ENCODE results near the gene TCERG1L.

DNA sequence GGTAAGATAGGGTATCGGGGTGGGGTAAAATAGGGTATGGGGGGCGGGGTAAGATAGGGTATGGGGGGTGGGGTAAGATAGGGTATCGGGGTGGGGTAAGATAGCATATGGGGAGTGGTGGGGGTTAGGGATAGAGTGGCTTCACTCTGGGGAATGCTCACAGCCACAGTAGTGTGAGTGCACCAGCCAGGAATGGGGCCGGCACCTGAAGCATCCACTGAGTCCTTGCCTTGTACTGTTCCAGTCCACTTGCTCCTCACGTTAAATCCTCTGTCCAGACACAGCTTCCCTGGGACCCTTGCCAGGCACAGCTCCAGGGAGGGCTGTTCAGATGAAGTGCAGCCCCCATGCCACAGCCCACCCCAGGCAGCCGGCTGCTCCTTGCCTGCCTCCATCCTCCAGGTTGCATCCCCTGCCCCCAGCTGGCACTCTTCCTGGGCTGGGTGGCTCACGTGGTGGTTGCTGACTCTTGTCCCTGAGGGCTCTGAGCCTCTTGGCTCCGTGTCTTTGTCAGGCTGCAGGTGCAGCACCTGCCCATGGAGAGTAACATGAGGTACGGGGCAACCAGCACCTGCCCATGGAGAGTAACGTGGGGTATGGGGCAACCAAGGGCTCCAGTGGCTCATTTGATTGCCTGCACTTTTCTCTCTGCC lies 268.4 kb downstream of the TCERG1L start:
- TF ChIP-seq, protein P1, sequence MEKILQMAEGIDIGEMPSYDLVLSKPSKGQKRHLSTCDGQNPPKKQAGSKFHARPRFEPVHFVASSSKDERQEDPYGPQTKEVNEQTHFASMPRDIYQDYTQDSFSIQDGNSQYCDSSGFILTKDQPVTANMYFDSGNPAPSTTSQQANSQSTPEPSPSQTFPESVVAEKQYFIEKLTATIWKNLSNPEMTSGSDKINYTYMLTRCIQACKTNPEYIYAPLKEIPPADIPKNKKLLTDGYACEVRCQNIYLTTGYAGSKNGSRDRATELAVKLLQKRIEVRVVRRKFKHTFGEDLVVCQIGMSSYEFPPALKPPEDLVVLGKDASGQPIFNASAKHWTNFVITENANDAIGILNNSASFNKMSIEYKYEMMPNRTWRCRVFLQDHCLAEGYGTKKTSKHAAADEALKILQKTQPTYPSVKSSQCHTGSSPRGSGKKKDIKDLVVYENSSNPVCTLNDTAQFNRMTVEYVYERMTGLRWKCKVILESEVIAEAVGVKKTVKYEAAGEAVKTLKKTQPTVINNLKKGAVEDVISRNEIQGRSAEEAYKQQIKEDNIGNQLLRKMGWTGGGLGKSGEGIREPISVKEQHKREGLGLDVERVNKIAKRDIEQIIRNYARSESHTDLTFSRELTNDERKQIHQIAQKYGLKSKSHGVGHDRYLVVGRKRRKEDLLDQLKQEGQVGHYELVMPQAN (IDR thresholded peaks at IDR 0.05; ENCODE audit: borderline replicate concordance) = no peak
- no peak for TF ChIP-seq MYC (IDR thresholded peaks at IDR 0.05; ENCODE audit: low read depth, low read length)
- no peak for TF ChIP-seq MYC (CRISPR knock-in tag; IDR thresholded peaks at IDR 0.05; ENCODE audit: borderline replicate concordance, low read depth)
- TF ChIP-seq, protein P2, sequence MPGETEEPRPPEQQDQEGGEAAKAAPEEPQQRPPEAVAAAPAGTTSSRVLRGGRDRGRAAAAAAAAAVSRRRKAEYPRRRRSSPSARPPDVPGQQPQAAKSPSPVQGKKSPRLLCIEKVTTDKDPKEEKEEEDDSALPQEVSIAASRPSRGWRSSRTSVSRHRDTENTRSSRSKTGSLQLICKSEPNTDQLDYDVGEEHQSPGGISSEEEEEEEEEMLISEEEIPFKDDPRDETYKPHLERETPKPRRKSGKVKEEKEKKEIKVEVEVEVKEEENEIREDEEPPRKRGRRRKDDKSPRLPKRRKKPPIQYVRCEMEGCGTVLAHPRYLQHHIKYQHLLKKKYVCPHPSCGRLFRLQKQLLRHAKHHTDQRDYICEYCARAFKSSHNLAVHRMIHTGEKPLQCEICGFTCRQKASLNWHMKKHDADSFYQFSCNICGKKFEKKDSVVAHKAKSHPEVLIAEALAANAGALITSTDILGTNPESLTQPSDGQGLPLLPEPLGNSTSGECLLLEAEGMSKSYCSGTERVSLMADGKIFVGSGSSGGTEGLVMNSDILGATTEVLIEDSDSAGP (CRISPR knock-in tag; IDR thresholded peaks at IDR 0.05) = no peak
- TF ChIP-seq, protein P3, sequence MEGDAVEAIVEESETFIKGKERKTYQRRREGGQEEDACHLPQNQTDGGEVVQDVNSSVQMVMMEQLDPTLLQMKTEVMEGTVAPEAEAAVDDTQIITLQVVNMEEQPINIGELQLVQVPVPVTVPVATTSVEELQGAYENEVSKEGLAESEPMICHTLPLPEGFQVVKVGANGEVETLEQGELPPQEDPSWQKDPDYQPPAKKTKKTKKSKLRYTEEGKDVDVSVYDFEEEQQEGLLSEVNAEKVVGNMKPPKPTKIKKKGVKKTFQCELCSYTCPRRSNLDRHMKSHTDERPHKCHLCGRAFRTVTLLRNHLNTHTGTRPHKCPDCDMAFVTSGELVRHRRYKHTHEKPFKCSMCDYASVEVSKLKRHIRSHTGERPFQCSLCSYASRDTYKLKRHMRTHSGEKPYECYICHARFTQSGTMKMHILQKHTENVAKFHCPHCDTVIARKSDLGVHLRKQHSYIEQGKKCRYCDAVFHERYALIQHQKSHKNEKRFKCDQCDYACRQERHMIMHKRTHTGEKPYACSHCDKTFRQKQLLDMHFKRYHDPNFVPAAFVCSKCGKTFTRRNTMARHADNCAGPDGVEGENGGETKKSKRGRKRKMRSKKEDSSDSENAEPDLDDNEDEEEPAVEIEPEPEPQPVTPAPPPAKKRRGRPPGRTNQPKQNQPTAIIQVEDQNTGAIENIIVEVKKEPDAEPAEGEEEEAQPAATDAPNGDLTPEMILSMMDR (IDR thresholded peaks at IDR 0.05 in 2 of 3, conservative IDR thresholded peaks at IDR 0.05 in 1 of 3; ENCODE audit: insufficient read depth in 2 of 3, low read depth in 1 of 3, low read length in 3 of 3) = no peak
- TF ChIP-seq, protein P4, sequence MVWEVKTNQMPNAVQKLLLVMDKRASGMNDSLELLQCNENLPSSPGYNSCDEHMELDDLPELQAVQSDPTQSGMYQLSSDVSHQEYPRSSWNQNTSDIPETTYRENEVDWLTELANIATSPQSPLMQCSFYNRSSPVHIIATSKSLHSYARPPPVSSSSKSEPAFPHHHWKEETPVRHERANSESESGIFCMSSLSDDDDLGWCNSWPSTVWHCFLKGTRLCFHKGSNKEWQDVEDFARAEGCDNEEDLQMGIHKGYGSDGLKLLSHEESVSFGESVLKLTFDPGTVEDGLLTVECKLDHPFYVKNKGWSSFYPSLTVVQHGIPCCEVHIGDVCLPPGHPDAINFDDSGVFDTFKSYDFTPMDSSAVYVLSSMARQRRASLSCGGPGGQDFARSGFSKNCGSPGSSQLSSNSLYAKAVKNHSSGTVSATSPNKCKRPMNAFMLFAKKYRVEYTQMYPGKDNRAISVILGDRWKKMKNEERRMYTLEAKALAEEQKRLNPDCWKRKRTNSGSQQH (CRISPR knock-in tag; IDR thresholded peaks at IDR 0.05) = no peak
- TF ChIP-seq ZNF253 (CRISPR knock-in tag; conservative IDR thresholded peaks at IDR 0.05) = no peak
- no peak for TF ChIP-seq SMC3 (conservative IDR thresholded peaks at IDR 0.05; ENCODE audit: insufficient read depth, low read depth, low read length)
- no peak for TF ChIP-seq EP300 (IDR thresholded peaks at IDR 0.05; ENCODE audit: low read length)
- no peak for TF ChIP-seq FOXP1 (CRISPR knock-in tag; IDR thresholded peaks at IDR 0.05)
- TF ChIP-seq NFRKB (IDR thresholded peaks at IDR 0.05; ENCODE audit: low read depth) = no peak
